ENCODE measurements around the gene PRAMEF1.
"Not testable (repeated sequence)": the region's sequence is repeated elsewhere in the genome, so short reads cannot be mapped to it uniquely, and the experiment has no call there.

The PRAMEF1 gene
- 0 reads per million in 3 experiments for total RNA-seq

DNA sequence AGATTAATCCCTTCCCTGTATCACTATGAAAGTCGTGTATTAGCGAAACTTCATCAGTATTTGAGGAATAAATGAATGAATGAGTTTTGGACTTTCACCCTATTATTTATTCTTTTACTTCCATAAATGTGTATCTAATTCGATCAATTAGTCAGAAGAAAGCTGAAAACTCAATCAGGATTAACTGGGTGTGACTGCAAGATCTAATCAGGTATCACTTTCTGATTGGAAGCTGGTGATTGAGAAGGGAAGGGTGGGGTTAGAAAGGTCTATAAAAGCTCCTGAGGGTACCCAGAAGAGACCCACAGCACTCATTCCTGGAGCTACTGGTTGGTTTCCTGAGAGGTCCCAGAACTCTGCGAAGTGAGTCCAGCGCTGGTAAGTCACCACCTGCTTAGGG is at the start of gene PRAMEF1:
PRAMEF1 (plus strand) TSS at position 301 of the 400 bp plus-strand sequence. CDS start 1,831 bp downstream, outside the sequence.
- not testable (repeated sequence) for DNase-seq

- DNase-seq, result no peak
These were observed 49.3 kb upstream of the PRAMEF1 start for GRCh38 chr1:12741946-12742345.

DNA sequence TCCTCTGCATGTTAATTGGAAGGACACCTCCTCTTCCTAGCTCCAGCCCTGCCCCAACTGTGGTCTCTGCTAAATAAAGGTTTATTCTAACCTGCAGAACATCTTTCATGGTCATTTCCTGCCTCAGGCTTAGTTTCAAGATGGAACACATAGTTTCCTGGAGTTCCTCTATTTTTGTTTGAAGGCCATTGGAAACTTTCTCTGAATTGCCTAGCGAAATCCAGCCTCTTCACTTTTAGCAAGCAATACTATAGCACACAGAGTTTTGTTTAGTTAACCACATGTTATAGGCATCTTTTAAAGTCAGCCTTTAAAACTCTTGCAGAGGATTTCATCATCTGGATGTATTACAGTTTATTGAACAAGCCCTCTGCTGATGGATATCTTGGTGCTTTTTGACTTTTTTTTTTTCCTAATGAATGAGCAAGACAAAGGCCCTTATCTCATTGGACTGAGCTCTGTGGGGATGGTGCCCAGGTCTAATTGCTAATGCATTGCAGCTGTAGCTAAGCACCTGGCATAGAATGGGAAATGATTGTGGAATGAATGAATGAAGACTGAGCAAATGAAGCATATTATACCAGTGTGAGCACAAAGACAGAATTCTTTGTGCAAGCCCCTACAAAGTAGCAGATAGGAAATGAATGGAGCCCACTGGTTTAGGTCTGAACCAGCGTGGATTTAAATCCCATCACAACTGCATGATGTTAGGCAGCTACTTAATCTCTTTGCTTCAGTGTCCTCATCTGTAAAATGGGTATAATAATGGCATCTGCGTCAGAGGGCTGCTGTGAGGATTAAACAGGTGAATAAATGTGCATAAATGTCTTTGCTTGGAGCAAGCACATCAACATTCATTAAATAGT is 45.8 kb upstream of the PRAMEF1 start:
- DNase-seq, result no peak

DNA sequence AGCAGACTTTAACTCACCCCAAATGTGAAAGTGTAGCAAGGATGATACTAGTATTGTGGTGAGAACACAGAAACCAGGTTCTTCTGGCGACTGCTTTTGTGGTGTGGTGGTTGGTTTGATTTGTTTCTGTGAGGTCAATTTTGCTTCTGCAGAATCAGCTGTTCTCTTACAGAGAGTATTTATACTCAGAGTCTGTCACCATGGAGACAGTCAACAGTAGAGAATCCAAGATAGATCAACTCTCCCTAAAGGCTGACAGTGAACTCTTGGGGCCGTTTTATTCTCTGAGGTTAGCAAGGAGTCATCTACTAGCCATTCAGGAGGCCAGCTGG is 45.2 kb upstream of the PRAMEF1 start, which contains the start of gene CFAP107:
CFAP107 (plus strand) TSS at position 209 of the 332 bp plus-strand sequence. CDS start 231 bp downstream, outside the sequence.
- DNase-seq, result no peak

- no peak for DNase-seq
These were observed 42.3 kb upstream of the PRAMEF1 start for GRCh38 chr1:12748778-12749355.

DNA sequence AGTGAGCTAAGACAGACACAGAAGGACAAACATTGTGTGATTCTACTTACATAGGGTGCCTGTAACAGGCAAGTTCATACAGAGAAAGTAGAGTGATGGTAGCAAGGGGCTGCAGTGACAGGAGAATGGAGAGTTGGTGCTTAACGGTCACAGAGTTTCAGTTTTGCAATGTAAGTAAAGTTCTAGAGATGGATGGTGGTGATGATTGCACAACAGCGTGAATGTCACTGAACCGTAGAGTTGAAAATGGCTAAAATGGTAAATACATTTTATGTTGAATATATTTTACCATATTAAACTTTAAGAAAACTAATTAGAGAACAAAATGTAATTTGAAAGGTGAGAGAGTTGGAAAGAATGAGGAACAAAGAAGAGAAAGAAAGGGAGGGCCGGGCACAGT is 36.5 kb upstream of the PRAMEF1 start:
- DNase-seq, result no peak

- no peak for DNase-seq
These were observed 34.9 kb upstream of the PRAMEF1 start for GRCh38 chr1:12756273-12756672.

DNA sequence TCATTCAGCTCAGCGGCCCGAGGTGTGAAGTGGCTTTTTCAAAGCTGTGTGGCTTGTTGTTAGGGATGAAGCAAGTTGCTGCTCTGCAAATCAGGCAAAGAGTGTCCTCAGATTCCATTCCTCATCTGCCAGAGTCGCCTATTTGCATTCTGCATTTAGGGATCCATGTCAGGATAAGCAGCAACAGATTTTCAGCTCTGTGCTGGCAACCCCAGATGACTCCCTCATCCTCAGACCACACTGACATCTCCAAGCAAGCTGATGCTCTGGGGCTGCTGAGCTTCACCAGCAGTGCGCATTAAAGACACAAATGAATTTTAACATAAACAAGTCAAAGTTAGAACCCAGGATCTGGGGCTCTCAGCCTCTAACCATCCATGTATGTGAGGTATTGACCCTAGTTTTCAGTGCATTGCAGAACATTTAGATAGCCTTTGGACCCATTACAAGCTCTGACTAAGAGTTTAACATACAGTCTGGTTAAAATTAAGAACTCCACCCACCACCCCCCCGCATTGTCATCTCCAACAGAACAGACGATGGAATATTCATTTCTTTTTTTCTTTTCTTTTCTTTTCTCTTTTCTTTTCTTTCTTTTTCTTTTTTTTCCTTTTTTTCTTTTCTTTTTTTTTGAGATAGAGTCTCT is 34.3 kb upstream of the PRAMEF1 start:
- DNase-seq, result no peak

DNA sequence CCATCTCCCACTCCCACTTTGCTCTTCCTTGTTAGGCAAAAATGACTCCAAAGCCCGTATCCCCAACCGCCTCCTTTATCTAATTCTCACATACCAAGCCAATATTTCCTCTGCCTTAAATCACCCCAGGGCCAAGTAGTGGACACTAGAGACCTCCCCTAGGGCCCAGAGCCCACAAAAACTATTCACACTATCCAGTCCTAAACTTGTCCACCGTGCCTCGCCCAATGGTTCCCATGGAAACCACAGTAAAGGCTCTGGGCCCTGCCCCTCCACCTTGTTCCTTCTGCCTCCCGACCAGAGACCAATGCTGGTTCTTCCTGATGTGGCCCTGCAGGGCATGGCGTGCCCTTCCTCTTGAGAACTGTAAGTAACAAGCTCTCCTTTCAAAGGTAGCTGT is 33.4 kb upstream of the PRAMEF1 start:
- no peak for DNase-seq

GRCh38 chr1:12760256-12760795 is 30.9 kb upstream of the PRAMEF1 start:
- no peak for DNase-seq

DNA sequence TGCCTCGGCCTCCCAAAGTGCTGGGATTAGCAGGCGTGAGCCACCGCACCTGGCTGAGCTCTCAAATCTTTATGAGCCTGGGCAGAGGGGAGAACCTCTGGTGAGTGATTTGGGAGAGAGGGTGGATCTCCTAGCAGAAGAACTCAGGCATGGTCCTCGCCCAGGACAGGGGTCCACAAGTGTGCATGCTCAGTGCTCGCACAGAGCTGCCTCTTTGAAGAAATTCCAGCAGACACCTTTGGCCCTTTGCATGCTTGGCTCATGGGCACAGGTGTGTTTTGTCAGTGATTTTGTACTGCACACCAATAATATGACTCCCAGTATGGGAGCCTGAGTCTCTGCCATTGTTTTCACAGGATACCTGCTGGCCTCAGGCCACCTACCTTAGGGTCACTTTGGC is 29.4 kb upstream of the PRAMEF1 start:
- no peak for DNase-seq

- no peak for DNase-seq
These were observed 28.4 kb upstream of the PRAMEF1 start for GRCh38 chr1:12762766-12763165.

- DNase-seq, result no peak
These were observed 27.7 kb upstream of the PRAMEF1 start for GRCh38 chr1:12763479-12763878.

DNA sequence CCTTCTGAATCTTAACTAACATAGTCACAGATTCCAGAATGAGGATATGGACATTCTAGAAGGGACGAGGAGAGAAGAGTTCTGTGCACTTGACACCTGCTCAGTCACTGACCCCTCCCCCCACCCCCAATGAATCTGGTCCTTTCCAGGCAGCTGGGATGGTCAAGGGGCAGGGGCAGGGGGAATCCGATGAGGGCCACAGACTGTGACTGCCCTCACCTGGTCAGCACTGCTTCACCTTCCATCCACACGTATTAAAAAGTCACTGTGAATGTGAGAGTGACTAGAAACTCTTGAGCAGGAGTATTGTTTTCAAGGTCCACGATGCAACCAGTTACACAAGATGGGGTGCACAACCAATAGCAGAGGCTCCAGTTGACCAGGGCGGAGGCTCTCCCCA is 27.2 kb upstream of the PRAMEF1 start:
- no peak for DNase-seq

- DNase-seq, result no peak
These were observed 22.2 kb upstream of the PRAMEF1 start for GRCh38 chr1:12769031-12769430.

GRCh38 chr1:12769976-12770505 is 21.2 kb upstream of the PRAMEF1 start:
- no peak for DNase-seq

- no peak for DNase-seq
These were observed 20.6 kb upstream of the PRAMEF1 start for GRCh38 chr1:12770620-12771019.

DNA sequence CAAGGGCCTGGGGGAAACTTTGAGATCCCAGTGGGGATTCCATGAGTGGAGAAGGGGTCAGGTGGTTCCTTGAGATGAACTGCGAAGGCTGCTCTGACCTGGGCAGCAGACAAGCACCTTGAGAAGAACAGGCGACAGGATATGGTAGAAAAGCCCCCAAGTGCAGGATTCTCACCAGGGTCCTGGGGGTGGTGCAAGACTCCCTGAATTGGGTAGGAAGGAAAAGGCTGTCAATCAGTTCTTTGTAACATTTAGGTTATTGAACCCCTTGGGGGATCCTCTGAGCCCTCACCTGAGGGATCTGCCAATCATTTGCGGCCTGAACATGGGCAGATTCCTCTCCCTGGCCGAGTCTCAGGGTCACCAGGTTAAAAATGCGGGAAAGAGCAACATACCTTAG is 20.0 kb upstream of the PRAMEF1 start:
- no peak for DNase-seq

GRCh38 chr1:12772520-12772919 is 18.7 kb upstream of the PRAMEF1 start:
- no peak for DNase-seq

GRCh38 chr1:12773438-12773837 is 17.8 kb upstream of the PRAMEF1 start, which contains the start of gene PRAMEF12:
TSS of gene PRAMEF12 (plus strand) at chr1:12773738. CDS start at chr1:12774868, 1,130 bp downstream.
- DNase-seq, result no peak

DNA sequence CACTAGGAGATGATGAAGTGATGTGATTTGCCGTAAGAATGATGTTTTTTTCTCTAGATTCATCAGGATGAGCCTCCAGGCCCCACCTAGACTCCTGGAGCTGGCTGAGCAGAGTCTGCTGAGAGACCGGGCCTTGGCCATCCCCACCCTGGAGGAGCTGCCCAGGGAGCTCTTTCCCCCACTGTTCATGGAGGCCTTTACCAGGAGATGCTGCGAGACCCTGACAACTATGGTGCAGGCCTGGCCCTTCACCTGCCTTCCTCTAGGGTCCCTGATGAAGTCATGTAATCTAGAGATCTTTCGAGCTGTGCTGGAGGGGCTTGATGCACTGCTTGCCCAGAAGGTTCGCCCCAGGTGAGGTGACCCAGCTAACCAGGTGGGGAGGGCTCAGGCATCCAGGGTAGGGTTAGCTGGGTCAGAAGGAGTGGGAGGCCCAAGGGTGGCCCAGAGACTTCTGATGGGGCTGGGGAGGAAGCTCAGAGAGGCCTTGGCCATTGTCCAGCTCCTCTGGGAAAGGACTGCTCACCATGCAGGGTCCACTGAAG is 16.3 kb upstream of the PRAMEF1 start:
- no peak for DNase-seq

DNA sequence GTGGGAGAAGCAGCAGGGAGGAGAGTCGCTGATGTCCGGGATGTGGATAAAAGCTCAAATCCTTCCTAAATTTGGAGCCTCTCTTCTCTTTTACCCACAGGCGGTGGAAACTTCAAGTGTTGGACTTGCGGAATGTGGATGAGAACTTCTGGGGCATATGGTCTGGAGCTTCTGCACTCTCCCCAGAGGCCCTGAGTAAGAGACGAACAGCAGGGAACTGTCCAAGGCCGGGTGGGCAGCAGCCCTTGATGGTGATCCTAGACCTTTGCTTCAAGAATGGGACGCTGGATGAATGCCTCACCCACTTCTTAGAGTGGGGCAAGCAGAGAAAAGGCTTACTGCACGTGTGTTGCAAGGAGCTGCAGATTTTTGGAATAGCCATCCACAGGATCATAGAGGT is 15.8 kb upstream of the PRAMEF1 start:
- DNase-seq, result no peak
